GM12891 (cell line): ENCODE measurements around the gene RABEP1.

Experiments used
- POLR2A ChIP-seq: IDR thresholded peaks from 2 replicates; pipeline ENCODE4 v1.6.1; 2011; ENCODE audit warnings: low read depth, low read length, control low read depth
- POLR2AphosphoS5 ChIP-seq: IDR thresholded peaks from 2 replicates; pipeline ENCODE4 v1.6.1; 2011; ENCODE audit warnings: low read depth, low read length, control low read depth
- TAF1 ChIP-seq: IDR thresholded peaks from 2 replicates; pipeline ENCODE4 v1.6.1; 2011; ENCODE audit warnings: low read depth, low read length, control low read depth

DNA sequence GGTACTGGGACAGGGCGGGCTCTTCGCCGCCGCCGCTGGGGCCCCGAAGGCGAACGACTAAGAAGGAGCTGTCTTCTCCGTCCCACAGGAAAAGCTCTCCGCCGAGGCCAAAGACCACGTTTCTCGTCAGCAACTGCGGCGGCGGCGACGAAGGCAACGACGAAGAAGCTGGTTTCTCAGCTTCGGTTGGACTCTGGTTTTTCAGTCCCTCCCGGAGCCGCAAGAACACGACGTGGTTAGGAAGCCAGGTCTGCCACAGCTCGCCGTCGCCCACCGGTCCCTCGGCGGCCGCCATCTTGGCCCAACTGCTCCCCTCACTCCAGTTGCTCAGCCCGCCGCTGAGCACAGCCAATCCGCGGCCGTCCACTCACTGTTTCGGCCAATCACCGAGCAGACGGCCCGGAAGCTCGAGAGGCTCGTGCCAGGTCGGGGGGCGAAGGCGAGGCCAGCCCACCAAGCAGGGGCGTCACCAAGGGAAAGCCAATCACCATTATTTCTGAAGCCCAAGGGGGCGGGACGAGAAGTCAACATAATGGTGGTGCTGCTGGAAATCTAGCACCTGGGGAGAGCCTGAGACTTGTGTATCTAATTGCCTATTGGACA is 137.4 kb downstream of the RABEP1 start, which contains the start of gene NUP88:
- TF ChIP-seq POLR2A (peak; percentile 91), POLR2AphosphoS5 (peak; percentile 94), TAF1 (peak; percentile 93)
